GM15510 (cell line): ENCODE measurements around the gene SYNDIG1.

Source experiments
- POLR2A ChIP-seq: IDR thresholded peaks from 3 replicates; pipeline ENCODE4 v1.6.1; 2011; ENCODE audit warnings: borderline replicate concordance; ENCODE audit not compliant: insufficient read length; ENCODE audit errors: extremely low read depth

The SYNDIG1 gene

GRCh38 chr20:24690408-24690807 lies 221.0 kb downstream of the SYNDIG1 start:
- TF ChIP-seq POLR2A = no peak

- TF ChIP-seq POLR2A = no peak
Observed at GRCh38 chr20:24691901-24692351, 222.5 kb downstream of the SYNDIG1 start.

DNA sequence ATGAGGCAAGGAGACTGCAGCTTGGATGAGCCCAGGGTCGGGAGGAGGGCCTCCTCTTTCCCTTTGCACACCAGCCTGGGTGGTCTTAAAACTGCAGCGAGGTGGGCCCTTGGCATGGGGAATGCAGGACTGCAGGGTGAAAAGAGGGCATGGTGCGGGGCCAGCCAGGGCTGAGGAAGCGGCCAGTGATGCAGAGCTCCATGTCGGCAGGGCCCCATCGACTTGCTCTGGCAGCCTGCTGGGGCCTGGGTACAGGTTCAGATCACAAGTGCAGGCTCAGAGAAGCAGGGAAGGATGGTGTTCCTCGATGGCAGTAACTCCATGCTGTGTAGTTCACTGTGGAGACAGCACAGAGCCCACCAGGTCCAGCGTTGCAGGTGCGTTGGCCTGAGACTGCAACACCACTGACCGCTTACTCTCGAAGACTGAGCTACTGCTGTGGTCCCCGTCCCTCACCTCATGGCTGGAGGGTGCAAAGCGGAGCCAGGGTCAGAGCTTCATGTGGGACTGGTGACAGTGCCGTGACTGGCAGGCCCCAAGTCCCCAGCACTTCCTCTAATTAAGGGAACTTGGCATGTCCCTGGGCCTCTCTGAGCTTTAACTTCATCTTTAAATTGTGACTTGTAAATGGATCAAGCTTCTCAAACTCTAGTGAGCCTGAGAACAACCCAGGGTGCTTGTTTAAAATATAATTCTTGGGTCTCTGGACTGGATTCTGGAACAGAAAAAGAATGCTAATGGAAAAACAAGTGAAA lies 223.2 kb downstream of the SYNDIG1 start:
- no peak for TF ChIP-seq POLR2A

DNA sequence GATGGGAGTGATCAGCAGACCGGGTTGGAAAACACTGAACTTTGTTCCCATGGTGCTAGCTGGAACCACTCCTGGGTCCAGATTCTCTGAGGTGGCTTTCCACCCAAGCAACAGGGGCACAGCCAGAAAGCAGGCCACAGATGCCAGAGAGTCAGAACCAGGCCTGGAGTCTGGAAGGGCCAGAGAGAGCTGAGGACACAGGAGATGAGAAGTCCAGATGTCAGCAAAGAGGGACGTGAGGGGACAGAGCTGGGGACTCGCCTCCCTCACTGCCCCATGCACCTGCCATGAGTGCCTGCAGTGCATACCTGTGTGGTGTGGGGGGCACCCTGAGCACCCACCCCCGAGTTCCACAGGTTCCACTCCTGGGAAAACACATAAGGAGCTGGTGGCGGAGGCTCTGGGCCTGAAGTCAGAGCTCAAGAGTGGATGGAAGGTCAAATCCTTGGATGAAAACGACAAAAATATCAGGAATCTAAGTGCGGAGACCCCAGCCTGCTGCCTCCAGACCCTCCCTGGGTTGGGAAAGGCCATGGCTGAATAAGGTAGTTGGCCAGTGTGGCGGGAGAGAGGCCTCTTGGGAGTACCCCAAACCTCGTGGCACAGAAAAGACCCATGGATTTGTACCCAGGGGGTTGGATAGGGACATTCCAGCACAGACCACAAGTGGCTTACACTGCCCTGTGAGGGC lies 224.2 kb downstream of the SYNDIG1 start:
- TF ChIP-seq POLR2A = no peak

- no peak for TF ChIP-seq POLR2A
Observed at GRCh38 chr20:24694157-24694726, 224.8 kb downstream of the SYNDIG1 start.

GRCh38 chr20:24694727-24695528 lies 225.5 kb downstream of the SYNDIG1 start:
- TF ChIP-seq POLR2A = no peak

DNA sequence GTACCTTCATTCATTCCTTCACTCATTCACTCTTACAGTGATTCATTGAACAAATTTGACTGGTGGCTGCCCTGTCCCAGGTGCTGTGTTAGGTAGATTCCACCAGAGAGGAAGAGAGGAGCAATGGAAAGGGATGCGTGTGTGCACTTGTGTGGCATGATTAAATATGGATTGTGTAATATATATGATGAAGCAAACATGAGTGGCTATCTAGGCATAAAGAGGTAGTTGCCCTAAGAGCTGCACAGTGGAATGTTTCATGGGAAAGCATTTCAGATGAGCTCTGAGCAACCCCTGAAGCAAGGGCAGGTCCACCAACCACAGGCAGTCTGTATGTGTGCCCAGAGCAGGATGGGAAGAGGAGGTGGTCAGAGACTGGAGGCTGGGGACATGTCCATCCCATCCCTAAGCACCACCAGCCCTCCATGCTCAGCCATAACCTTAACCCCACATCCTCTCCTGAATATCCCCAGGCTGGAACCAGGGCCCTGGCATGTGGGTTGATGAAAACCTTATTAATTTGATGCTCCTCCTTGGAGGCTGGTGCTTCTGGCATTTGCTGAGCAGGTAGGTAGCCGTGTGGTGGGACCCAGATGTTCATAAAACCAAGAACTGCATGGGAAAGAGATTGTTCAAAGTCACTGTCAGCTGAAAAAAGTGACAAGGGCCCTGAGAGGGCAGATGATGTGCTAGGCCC lies 226.2 kb downstream of the SYNDIG1 start:
- TF ChIP-seq POLR2A = no peak

DNA sequence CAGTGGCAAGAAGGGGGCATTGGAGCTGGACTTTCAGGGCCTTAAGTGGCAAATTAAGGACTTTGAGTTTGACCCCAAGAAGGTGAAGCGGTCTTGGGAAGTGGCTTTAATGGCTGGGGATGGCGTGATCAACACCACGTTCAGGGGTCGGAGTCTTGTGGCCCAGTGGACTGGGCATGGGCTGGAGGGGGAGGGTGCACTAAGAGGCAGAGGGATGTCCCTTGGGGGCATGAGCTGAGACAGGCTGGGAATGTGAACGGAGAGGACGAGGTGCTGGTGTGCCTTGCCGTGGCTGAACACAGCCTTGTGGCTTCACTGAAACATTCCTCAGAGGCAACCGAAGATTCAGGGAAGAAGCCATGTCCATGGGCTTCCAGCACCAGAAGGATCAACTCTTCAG lies 227.0 kb downstream of the SYNDIG1 start:
- no peak for TF ChIP-seq POLR2A

- no peak for TF ChIP-seq POLR2A
Observed at GRCh38 chr20:24697411-24697810, 228.0 kb downstream of the SYNDIG1 start.

- no peak for TF ChIP-seq POLR2A
Observed at GRCh38 chr20:24698189-24698588, 228.8 kb downstream of the SYNDIG1 start.

- no peak for TF ChIP-seq POLR2A
Observed at GRCh38 chr20:24698706-24699206, 229.3 kb downstream of the SYNDIG1 start.

- TF ChIP-seq POLR2A = no peak
Observed at GRCh38 chr20:24699321-24700165, 230.1 kb downstream of the SYNDIG1 start.

DNA sequence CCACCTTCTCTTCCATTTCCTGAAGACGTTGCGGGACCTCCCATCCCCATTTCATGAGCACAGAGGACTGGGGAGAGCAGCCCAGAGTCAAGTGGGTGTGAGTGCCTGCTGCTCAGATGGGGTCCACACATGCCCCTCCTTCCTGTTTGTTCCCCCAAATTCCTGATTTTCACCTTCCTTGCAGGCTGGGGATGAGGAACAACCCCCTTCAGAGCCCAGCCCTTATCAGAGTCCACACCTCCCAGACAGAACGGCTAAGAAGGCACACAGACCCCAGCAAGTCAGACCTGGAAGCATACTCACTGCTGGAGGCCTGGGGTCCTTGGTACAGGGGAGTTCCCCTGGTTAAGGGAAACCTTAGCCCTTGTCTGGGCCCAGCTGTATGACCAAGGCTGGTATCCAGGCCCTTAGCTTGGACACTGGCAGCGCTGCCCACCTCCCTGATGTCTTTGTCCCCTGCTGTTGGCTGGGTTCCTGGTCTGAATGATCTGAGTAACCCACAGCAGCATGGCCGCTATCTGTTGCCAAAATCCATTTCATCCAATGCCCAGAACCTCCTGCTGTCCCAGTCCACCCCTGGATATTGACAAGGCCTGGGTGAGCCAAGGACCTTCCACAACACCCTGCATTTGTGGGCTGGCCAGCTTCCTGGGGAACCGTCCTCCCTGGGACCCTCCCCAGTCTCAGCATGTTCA lies 230.9 kb downstream of the SYNDIG1 start:
- no peak for TF ChIP-seq POLR2A
